GM10248 (cell line): ENCODE results near the gene FAM114A1.

Experiments
- CTCF ChIA-PET: fragments of 300-600 bp; sonication (Branson Sonifier 250); formaldehyde crosslinking; extraction: SDS; loops from one replicate; lab custom pipeline; 2021; ENCODE audit warnings: antibody characterized with exemption; lab: Yijun Ruan, JAX
- POLR2A ChIA-PET: fragments of 350-650 bp; sonication (Branson Sonifier 250); formaldehyde crosslinking; extraction: SDS; loops from one replicate; lab custom pipeline; 2020; ENCODE audit warnings: antibody characterized with exemption; lab: Yijun Ruan, JAX
- DNase-seq: peaks from one replicate; pipeline ENCODE4 v3.0.0; 2012; ENCODE audit errors: extremely low spot score
- CTCF ChIP-seq: IDR thresholded peaks from 2 replicates; pipeline ENCODE4 v1.5.1; 2012; ENCODE audit warnings: mild to moderate bottlenecking, low read depth; ENCODE audit errors: extremely low read depth, missing control alignments, control extremely low read depth

Gene FAM114A1

GRCh38 chr4:38921151-38921550 lies 53.5 kb downstream of the FAM114A1 start:
- no peak for TF ChIP-seq CTCF
- POLR2A ChIA-PET: no interaction called here
- CTCF ChIA-PET: interaction anchor here (0.9 kb wide), 1 partner anchor 22 kb away, joined by 3 read pairs; no protein-coding TSS in a partner anchor
- DNase-seq: no peak

- TF ChIP-seq CTCF: no peak
- ChIA-PET POLR2A (no interaction called here), CTCF (interaction anchor here (0.8 to 1.6 kb wide), 5 partner anchors 10 to 209 kb away, joined by 3 to 6 read pairs (median 3); no protein-coding TSS in a partner anchor)
- no peak for DNase-seq
Measured at GRCh38 chr4:38923746-38924145, 56.1 kb downstream of the FAM114A1 start.

GRCh38 chr4:38924353-38924752 lies 56.7 kb downstream of the FAM114A1 start:
- no peak for TF ChIP-seq CTCF
- CTCF ChIA-PET: interaction anchor here (0.8 to 1.6 kb wide), 5 partner anchors 10 to 209 kb away, joined by 3 to 6 read pairs (median 3); no protein-coding TSS in a partner anchor
- POLR2A ChIA-PET: no interaction called here
- DNase-seq: no peak

GRCh38 chr4:38925492-38926413 lies 58.1 kb downstream of the FAM114A1 start:
- DNase-seq: no peak
- TF ChIP-seq CTCF: no peak
- POLR2A ChIA-PET: interaction anchor here (0.5 kb wide), 1 partner anchor 10 kb away, joined by 3 read pairs; no protein-coding TSS in a partner anchor
- CTCF ChIA-PET: interaction anchor here (0.7 to 2.2 kb wide), 3 partner anchors 10 to 241 kb away, joined by 3 to 9 read pairs (median 3); no protein-coding TSS in a partner anchor

- TF ChIP-seq CTCF: no peak
- ChIA-PET POLR2A (interaction anchor here (0.6 kb wide), 1 partner anchor 8 kb away, joined by 5 read pairs; no protein-coding TSS in a partner anchor), CTCF (interaction anchor here (0.8 to 2.2 kb wide), 6 partner anchors 18 to 207 kb away, joined by 3 to 9 read pairs (median 4); no protein-coding TSS in a partner anchor)
- no peak for DNase-seq
Measured at GRCh38 chr4:38926896-38927295, 59.3 kb downstream of the FAM114A1 start.

GRCh38 chr4:38928568-38928967 lies 61.0 kb downstream of the FAM114A1 start:
- ChIA-PET CTCF (interaction anchor here (0.9 to 1.0 kb wide), 2 partner anchors 9 to 14 kb away, joined by 3 to 4 read pairs; no protein-coding TSS in a partner anchor), POLR2A (no interaction called here)
- TF ChIP-seq CTCF: no peak

More at GRCh38 chr4:38928568-38928967, 61.0 kb downstream of the FAM114A1 start:
- DNase-seq: no peak
